CMK (cell line): ENCODE measurements around the gene DNAJB2.
"Not testable (repeated sequence)": the region's sequence is repeated elsewhere in the genome, so short reads cannot be mapped to it uniquely, and the experiment has no call there.

Experiments
- DNase-seq: peaks from one replicate; pipeline ENCODE4 v3.0.0-alpha.2; 2010; ENCODE audit warnings: low read depth

DNAJB2 gene

DNA sequence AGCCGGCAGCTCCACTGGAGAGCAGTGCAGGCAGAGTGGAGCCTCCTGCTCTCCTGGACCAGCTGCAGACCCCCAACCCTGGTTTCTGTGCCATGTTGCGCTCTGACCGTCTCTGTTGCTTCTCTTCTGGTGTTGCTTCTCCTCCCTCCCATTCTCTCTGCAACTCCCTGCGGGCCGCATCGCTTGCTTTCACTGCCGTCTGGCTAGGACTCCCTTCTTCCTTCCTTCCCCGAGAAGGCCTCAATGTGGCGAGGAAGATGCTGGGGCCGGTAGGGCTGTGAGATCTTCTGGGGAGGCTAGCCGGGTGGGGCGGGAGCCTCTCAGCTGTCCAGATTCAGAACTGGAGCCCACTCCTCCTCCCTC is 6.2 kb downstream of the DNAJB2 start:
- DNase-seq: no peak

GRCh38 chr2:219285894-219286425 is 6.8 kb downstream of the DNAJB2 start:
- no peak for DNase-seq

- DNase-seq: no peak
Observed at GRCh38 chr2:219286436-219287115, 7.4 kb downstream of the DNAJB2 start.

DNA sequence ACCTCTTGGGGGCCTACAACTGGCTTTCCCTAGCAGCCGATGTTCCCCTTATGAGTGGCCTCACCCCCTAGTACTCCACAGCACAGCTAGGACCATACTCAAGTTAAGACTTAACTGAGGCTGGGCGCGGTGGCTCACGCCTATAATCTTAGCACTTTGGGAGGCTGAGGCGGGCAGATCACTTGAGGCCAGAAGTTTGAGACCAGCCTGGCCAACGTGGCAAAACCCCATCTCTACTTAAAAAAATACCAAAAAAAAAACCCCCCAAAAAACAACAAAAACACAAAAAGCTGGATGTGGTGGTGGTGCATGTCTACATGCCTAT is 7.9 kb downstream of the DNAJB2 start:
- not testable (repeated sequence) for DNase-seq

GRCh38 chr2:219287580-219288265 is 8.6 kb downstream of the DNAJB2 start:
- DNase-seq: no peak

DNA sequence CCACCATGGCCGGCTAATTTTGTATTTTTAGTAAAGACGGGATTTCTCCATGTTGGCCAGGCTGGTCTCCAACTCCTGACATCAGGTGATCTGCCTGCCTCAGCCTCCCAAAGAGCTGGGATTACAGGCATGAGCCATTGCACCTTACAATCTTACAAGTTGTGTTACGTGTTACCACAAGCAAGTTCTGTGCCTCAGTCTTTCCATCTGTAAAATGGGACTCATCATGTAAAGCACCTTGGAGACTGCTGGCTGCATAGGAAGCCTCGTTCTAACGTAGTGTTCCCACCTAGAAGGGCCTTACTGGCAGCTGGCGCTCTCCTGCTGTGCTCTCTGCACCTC is 10.0 kb downstream of the DNAJB2 start:
- DNase-seq: no peak

DNA sequence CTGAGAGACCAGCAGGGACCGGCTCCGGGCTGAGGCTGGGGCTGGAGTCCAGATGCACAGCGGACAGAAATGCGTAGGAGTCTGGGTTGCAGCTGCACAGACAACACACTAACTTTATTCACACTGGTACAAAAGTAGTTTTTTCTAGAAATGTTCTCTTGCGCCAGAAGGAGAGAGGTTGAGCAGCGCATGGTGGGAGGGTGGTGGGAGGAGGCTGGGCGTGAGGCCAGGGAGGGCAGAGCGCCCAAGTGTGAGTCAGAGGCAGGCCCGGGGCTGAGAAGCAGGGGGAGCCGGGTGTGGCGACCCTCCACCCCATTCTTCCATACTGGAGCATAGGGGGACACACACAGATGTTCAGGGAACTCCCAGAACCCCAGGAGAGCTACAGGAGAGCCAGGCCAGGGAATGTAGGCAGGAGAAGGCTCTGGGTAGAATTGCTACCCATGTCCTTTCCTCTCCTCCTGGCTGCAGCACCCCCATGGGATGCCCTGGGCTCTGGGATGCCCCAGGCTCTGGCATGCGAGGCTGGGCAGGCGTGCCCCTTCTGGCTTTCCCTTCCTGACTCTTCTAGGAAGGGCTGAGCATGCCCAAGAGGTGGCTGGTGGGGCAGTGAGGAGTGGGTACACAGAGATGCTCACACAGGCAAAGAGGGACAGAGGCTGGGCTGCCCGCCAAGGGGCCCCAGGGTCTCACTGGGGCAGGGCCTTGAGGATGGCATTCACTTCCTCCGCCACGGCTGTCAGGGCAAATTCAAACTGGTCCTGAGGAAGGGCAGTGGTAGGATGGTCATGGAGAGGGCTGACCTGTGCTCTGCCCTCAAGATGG is 10.6 kb downstream of the DNAJB2 start:
- no peak for DNase-seq

- DNase-seq: no peak
Observed at GRCh38 chr2:219290381-219291171, 11.4 kb downstream of the DNAJB2 start.

GRCh38 chr2:219291394-219291793 is 12.2 kb downstream of the DNAJB2 start:
- DNase-seq: no peak

DNA sequence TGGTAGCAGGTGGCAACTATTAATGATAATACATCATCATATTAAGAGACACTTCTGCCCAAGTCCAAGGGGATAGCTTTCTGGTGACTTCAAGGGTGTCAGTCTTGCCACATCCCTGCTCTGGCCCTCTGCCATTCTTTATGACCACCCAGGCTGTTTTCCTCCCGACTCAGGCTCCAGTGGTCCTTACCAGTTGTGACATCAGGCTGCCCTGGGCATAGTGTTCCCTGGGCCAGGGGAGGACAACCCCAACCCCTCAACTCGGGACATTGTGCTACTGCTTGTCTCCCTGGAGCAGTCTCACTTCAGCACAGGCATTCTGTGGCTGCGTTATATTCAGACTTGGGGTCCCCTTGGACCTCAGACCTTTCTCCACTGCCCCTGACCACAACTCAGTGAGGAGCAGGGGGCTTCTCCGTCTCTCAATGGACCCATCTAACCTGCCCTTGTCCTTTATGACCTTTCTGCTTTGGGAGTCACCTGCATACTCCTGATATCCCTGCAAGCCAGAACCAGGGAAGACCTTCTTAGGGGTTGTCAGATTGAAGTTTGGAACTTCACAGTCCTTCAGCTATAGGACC is 12.8 kb downstream of the DNAJB2 start:
- DNase-seq: no peak

DNA sequence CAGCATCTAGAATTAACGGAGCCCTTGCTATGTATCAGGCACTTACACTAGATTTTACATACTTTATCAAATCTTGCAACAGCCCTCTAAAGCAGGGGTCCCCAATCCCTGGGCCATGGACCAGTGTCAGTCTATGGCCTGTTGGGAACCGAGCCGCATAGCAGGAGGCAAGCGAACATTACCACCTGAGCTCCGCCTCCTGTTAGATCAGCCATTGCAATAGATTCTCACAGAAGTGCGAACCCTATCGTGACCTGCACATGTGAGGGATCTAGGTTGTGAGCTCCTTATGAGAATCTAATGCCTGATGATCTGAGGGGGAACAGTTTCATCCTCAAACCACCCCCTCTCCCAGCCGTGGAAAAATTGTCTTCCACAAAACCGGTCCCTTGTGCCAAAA is 13.4 kb downstream of the DNAJB2 start:
- no peak for DNase-seq

GRCh38 chr2:219293736-219294231 is 14.6 kb downstream of the DNAJB2 start:
- DNase-seq: no peak

GRCh38 chr2:219294356-219295351 is 15.5 kb downstream of the DNAJB2 start:
- peak; percentile 74 for DNase-seq

DNA sequence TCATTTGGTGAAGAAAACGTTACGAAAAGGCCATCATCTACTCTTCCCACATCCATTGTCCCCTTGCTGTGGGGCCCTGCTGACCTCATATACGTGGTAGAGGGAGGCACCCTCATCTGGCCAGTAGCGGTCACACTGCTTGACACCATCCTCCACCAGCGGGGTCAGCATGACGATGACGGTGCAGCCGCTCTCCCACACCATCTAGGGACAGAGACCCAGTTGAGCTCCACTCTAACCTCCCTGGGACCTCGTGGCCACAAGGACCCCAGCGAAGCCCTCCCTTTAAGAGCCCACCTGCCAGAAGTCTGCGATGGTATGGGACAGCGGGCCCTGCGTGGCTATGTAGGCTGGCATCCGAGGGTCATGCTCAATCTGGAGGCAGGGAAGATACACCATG is 17.0 kb downstream of the DNAJB2 start:
- no peak for DNase-seq

DNA sequence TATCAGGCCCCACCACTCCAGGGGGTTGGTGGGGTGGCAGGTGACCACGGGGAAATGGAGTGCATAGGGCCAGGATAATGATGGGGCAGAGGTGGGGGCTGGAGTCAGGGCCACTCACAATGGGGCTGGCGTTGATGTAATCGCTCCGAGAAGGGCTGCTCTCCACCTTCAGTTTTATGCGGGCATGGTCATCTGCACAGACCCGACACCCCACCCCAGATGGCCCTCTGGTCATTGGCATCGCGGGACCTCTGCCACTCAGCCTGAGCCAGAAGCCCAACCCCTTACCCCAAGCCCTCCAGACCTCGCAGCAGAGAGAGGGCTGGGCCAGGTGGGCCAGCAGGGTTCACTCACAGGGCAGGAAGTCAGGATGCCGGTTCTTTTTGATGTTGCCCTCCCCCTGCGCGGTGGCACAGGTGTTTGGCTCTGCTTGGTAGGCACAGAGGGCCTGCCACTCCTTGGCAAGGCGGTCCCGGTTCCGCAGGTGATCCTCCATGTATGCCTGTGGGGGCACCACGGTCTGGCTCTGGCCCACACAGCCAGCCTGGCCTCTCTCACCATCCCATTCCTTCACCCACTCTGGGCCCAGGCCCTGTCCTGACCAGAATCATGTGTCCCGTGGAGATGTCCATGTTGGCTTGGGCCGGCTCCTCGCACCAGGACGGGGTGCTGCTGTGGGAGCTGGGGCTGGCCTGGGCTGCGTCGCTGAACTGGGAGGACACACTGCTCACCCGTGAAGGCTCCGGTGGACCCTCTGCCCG is 17.6 kb downstream of the DNAJB2 start:
- DNase-seq: no peak

DNA sequence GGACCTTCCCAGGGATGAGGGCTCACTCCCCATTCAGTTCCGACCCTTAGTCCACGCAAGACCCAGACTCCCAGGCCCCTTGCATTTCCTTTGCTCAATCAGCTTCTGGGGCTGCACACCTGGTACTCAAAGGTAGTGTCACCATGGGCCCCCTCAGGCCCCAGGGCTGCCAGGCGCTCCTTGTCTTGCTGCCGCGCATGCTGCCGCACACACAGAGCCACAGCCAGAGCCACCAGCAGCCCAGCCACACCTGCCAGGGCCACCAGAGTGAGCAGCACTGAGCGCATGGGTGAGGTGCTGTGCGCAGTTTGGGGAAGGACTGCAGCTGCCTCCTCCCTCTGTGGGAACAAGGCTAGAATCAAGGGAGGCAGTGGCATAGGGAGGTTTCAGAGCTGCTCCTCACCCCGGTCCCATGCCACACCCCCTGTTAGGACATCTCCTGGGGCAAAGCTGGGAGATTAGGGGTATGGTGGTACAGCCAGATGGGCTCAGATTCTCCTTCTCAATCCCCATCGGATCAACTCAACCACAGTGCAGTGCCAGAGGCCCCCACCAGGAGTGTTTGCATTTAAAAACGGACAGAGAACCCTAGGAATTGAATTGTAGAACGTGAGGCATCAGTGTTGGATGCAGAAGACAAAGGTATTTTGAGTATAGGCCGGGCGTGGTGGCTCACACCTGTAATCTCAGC is 18.7 kb downstream of the DNAJB2 start:
- no peak for DNase-seq

DNA sequence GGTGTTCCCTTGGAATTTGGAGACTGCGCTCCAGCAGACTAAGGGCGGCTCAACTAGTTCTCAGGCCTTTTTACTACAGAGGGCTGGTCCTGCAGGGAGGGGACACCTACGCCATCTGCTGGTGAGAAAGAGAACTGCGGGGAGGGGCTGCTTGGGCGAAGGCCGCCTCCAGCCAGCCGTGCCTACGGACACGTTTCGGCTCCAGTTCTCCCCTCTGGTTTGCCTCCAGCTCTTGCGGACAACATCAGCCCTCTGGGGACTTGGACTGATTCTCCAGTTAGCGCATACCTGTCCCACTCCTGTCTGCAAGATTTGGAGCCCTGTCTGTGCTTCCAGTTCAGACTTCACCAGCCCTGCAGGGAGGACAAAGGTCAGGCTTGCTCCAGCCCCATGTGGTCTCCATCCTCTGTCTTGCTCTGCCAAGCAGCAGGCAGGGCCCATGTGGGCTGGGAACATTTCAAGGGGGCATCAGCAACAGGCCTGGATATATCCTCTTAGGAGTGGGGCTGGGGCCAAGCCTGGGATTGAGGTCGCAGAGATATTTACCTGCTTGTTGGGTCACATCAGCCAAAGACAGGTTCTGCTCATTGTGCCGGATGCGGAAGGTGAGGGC is 19.7 kb downstream of the DNAJB2 start:
- peak; percentile 68 for DNase-seq

DNA sequence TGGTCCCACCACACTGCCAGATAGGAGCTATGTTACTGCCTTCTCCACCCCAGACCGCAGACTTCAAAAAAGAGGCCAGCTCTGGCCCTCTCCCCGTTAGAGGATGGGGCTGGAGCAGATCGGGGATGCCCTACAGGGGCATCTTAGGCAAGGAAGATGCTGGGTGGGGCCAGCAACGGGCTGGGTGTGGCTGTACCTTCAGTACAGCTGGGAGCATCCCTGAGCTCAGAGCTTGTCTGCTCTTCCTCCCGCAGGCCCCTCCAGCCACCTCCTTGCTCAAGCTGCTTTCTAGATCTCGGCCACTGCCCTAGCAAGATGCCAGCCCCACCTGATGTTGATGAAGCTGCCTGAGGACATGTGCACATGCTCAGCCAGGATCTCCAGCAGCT is 20.2 kb downstream of the DNAJB2 start:
- no peak for DNase-seq

DNA sequence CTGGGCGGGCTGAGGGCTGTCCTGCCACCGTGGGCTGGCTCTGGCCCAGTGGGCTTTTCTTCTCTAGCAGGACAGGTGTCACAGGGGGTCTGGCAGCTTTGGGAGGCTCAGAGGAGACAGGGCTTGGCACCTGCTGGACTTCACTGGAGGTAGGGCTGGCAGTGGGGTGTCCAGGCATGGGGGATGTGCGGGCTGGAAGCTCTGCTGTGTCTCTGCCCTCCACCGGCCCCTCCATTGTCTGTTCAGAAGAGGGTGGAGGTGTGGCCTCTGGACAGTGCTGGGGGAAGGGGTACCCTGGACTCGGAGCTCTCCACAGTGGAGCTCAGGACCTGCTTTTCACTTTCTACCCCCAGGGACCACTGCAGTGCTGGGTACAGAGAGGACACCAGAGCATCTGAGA is 20.9 kb downstream of the DNAJB2 start:
- DNase-seq: no peak
